Nephron progenitor cell (in vitro differentiated cells): ENCODE data around the gene CENPS.
A peak's percentile ranks its signal among the peaks of the same experiment; 100 is the strongest.
"Not testable (repeated sequence)": the region's sequence is repeated elsewhere in the genome, so short reads cannot be mapped to it uniquely, and the experiment has no call there.

Experiments used
- DNase-seq: peaks from one replicate; pipeline ENCODE4 v3.0.0; 2021
- H3K27ac Mint-ChIP-seq: 2 replicates; pipeline ENCODE4 v1.8.0; 2021; ENCODE audit warnings: mild to moderate bottlenecking, moderate library complexity, mixed read lengths
- H3K27me3 Mint-ChIP-seq: 2 replicates; pipeline ENCODE4 v1.8.0; 2021; ENCODE audit warnings: mild to moderate bottlenecking, low read depth, mixed read lengths; ENCODE audit not compliant: poor library complexity
- H3K36me3 Mint-ChIP-seq: 2 replicates; pipeline ENCODE4 v1.8.0; 2021; ENCODE audit warnings: low read depth, mixed read lengths
- H3K4me1 Mint-ChIP-seq: 2 replicates; pipeline ENCODE4 v1.8.0; 2021; ENCODE audit warnings: mixed read lengths
- H3K4me3 Mint-ChIP-seq: 2 replicates; pipeline ENCODE4 v1.8.0; 2021; ENCODE audit warnings: mild to moderate bottlenecking, moderate library complexity, mixed read lengths
- H3K9me3 Mint-ChIP-seq: 2 replicates; pipeline ENCODE4 v1.8.0; 2021; ENCODE audit warnings: mild to moderate bottlenecking, moderate library complexity, mixed read lengths
- TF ChIP-seq, protein P1 (sequence below): fragments of 200-600 bp; sonication (generic); IDR thresholded peaks from 2 replicates; pipeline ENCODE4 v1.5.0; 2021; ENCODE audit warnings: antibody characterized with exemption

CENPS gene

GRCh38 chr1:10407201-10407600, 23.0 kb upstream of the CENPS start:
- Mint-ChIP-seq H3K4me1 (no peaks in the 10 kb centered on the region), H3K36me3 (peaks cover 76% of the 10 kb centered on the region), H3K4me3 (no peak overlapping the region), H3K27ac (peak overlapping the region; percentile 48), H3K27me3 (no peaks in the 10 kb centered on the region), H3K9me3 (no peaks in the 10 kb centered on the region)
- TF ChIP-seq, protein P1, sequence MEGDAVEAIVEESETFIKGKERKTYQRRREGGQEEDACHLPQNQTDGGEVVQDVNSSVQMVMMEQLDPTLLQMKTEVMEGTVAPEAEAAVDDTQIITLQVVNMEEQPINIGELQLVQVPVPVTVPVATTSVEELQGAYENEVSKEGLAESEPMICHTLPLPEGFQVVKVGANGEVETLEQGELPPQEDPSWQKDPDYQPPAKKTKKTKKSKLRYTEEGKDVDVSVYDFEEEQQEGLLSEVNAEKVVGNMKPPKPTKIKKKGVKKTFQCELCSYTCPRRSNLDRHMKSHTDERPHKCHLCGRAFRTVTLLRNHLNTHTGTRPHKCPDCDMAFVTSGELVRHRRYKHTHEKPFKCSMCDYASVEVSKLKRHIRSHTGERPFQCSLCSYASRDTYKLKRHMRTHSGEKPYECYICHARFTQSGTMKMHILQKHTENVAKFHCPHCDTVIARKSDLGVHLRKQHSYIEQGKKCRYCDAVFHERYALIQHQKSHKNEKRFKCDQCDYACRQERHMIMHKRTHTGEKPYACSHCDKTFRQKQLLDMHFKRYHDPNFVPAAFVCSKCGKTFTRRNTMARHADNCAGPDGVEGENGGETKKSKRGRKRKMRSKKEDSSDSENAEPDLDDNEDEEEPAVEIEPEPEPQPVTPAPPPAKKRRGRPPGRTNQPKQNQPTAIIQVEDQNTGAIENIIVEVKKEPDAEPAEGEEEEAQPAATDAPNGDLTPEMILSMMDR = no peak
- DNase-seq = no peak

GRCh38 chr1:10415211-10415930, 14.9 kb upstream of the CENPS start:
- no peaks in the 10 kb centered on the region for H3K27me3 Mint-ChIP-seq
- TF ChIP-seq, protein P1 = no peak
- DNase-seq = no peak
- peak overlapping the region; percentile 66 for H3K27ac Mint-ChIP-seq
- H3K9me3 Mint-ChIP-seq = no peaks in the 10 kb centered on the region
- H3K4me1 Mint-ChIP-seq = no peaks in the 10 kb centered on the region
- peaks cover 85% of the 10 kb centered on the region for H3K36me3 Mint-ChIP-seq
- H3K4me3 Mint-ChIP-seq = no peak overlapping the region

GRCh38 chr1:10415967-10416366, 14.3 kb upstream of the CENPS start:
- not testable (repeated sequence) for H3K4me3 Mint-ChIP-seq, H3K27ac Mint-ChIP-seq
- peaks cover 87% of the 10 kb centered on the region for H3K36me3 Mint-ChIP-seq

GRCh38 chr1:10418741-10419140, 11.5 kb upstream of the CENPS start:
- not testable (repeated sequence) for DNase-seq, H3K4me3 Mint-ChIP-seq, H3K9me3 Mint-ChIP-seq, H3K27me3 Mint-ChIP-seq
- Mint-ChIP-seq H3K4me1 (peaks cover 16% of the 10 kb centered on the region), H3K36me3 (peaks cover 73% of the 10 kb centered on the region), H3K27ac (peak overlapping the region; percentile 45)

More at GRCh38 chr1:10415967-10416366, 14.3 kb upstream of the CENPS start:
- H3K4me1 Mint-ChIP-seq, H3K9me3 Mint-ChIP-seq, H3K27me3 Mint-ChIP-seq, DNase-seq: not testable (repeated sequence)

DNA sequence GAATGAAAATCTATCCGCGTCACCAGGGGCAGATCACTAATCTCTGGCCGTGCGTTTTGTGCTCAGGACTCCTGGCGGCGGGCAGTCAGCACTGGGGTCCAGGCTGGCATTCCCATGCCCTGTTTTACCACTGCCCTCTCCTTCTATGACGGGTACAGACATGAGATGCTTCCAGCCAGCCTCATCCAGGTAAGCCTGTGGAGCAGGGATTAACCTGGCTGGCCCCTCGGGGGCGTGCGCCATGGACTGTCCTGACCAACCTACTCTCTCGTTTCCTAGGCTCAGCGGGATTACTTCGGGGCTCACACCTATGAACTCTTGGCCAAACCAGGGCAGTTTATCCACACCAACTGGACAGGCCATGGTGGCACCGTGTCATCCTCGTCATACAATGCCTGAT, 10.9 kb upstream of the CENPS start:
- H3K36me3 Mint-ChIP-seq = peaks cover 67% of the 10 kb centered on the region
- no peaks in the 10 kb centered on the region for H3K9me3 Mint-ChIP-seq
- H3K27ac Mint-ChIP-seq = peak overlapping the region; percentile 78
- TF ChIP-seq, protein P1 = no peak
- no peaks in the 10 kb centered on the region for H3K27me3 Mint-ChIP-seq
- H3K4me1 Mint-ChIP-seq = peaks cover 21% of the 10 kb centered on the region
- DNase-seq = no peak
- H3K4me3 Mint-ChIP-seq = no peak overlapping the region

DNA sequence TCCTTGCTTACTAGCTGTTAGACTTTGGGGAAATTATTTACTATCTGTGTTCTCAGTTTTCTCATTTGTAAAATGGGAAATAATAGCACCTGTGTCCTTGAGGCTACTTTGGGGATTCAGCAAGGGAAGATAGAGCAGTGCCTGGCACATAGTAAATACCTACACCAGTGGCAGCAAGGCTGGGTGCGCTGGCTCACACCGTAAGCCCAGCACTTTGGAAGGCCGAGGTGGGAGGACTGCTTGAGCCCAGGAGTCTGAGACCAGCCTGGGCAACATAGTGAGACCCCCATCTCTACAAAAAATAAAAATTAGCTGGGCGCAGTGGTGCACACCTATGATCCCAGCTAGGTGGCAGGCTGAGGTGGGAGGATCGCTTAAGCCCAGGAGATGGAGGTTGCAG, 8.6 kb upstream of the CENPS start:
- Mint-ChIP-seq H3K4me3 (no peak overlapping the region), H3K36me3 (peaks cover 57% of the 10 kb centered on the region), H3K9me3 (no peaks in the 10 kb centered on the region), H3K27me3 (no peaks in the 10 kb centered on the region), H3K27ac (no peak overlapping the region), H3K4me1 (peaks cover 34% of the 10 kb centered on the region)
- DNase-seq = no peak
- TF ChIP-seq, protein P1 = no peak

DNA sequence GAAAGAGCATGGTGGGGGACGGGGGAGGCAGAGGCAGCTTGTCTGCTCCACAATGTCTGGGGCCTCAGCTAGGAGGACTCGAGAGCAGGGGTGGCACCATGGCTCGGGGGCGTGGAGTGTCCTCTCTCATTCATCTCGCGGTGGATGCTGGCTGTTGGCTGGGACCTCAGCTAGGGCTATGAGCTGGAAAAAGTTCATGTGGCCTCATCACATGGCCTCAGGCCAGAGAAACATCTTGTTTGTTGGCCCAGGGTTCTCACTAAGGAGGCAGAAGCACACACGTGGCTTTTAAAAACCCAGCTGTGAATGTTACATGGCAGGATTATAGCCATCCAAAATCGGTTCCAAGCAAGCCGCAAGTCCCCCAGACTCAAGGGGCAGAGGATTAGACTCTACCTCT, 6.2 kb upstream of the CENPS start:
- H3K27ac Mint-ChIP-seq = peak overlapping the region; percentile 94
- peaks cover 41% of the 10 kb centered on the region for H3K4me1 Mint-ChIP-seq

More for the DNA sequence above, 6.2 kb upstream of the CENPS start:
- TF ChIP-seq, protein P1 = no peak
- no peaks in the 10 kb centered on the region for H3K27me3 Mint-ChIP-seq
- H3K36me3 Mint-ChIP-seq = peaks cover 36% of the 10 kb centered on the region
- H3K4me3 Mint-ChIP-seq = no peak overlapping the region
- DNase-seq = no peak
- no peaks in the 10 kb centered on the region for H3K9me3 Mint-ChIP-seq
